ENCODE results near the gene NADK. TPM values are rescaled to one million over a fixed set of nuclear protein-coding genes. Genes with fewer than 3 reads are reported as not detected.
A peak's percentile ranks its signal among the peaks of the same experiment; 100 is the strongest.

NADK gene
- total and polyA plus RNA-seq, 2 of the 13 experiments (the other 11 are each of a cell fraction or from before 2014, with no cell fraction given), result 56.6 to 60.1 TPM

DNA sequence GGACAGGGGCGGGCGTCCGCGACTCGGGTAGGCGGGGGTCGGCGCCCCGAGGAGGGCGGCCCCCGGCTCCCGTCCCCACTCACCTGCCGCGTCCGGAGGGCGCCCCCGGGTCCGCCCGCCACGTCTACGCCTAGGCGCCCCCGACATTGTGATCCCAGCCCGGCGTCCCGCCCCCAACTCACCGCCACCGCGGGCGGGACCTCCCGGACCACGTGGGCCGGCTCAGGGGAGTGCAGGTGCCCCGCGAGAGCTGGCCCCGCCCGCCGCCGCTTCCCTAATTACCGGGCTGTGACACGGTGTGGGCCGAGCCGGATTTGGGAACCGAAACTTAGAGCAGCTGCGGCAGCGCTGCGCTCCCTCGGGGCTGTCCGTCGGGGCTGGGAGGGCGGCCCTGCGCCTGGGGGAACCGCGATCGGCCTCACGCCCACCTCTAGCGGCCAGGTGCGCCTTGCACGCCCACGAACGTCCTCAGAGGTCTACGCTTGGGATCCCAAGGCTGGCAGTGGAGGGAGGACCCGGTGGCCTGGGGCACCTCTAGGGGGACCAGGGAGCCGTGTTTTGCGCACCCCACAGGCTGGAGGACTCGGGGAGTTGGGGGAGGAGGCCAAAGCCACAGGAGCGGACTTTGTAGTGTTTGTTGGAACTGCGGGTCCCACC is 521 bp upstream of the NADK start (continued):
- TF ChIP-seq ZNF512B (CRISPR knock-in tag; IDR thresholded peaks at IDR 0.05; ENCODE audit: borderline replicate concordance) (no peak), ZFAT (CRISPR knock-in tag; conservative IDR thresholded peaks at IDR 0.05) (no peak), HNRNPL (IDR thresholded peaks at IDR 0.05; ENCODE audit: low read depth, low read length) (no peak), ETV5 (CRISPR knock-in tag; IDR thresholded peaks at IDR 0.05; ENCODE audit: borderline replicate concordance) (no peak), ZNF496 (CRISPR knock-in tag; IDR thresholded peaks at IDR 0.05; ENCODE audit: insufficient replicate concordance) (no peak), DPF2 (CRISPR knock-in tag; IDR thresholded peaks at IDR 0.05; ENCODE audit: borderline replicate concordance, low read depth) (no peak), ZNF580 (CRISPR knock-in tag; IDR thresholded peaks at IDR 0.05; ENCODE audit: borderline replicate concordance, low read depth) (no peak), ARID4A (CRISPR knock-in tag; IDR thresholded peaks at IDR 0.05; ENCODE audit: borderline replicate concordance) (peak; percentile 91), CBX1 (IDR thresholded peaks at IDR 0.05; ENCODE audit: low read depth) (no peak), HNF4G (IDR thresholded peaks at IDR 0.05; ENCODE audit: borderline replicate concordance, low read depth, low read length) (peak; percentile 37; the same call in 1 of the 2 replicates), HNF4G (CRISPR knock-in tag; IDR thresholded peaks at IDR 0.05; ENCODE audit: borderline replicate concordance, low read depth) (peak; percentile 64; the same call in 1 of the 2 replicates), ZKSCAN1 (IDR thresholded peaks at IDR 0.05; ENCODE audit: low read length) (no peak), NONO (IDR thresholded peaks at IDR 0.05) (no peak), NONO (CRISPR knock-in tag; conservative IDR thresholded peaks at IDR 0.05) (peak; percentile 44), TFDP1 (CRISPR knock-in tag; IDR thresholded peaks at IDR 0.05; ENCODE audit: borderline replicate concordance) (no peak; the same call in 1 of the 2 replicates), DR1 (CRISPR knock-in tag; IDR thresholded peaks at IDR 0.05) (no peak), STAT6 (CRISPR knock-in tag; IDR thresholded peaks at IDR 0.05; ENCODE audit: borderline replicate concordance) (peak; percentile 79; the same call in 1 of the 2 replicates), ZNF24 (IDR thresholded peaks at IDR 0.05) (no peak)

All from HepG2 (cell line).